Upper lobe of left lung (tissue), 4 donors: ENCODE data around the gene MIA3.

ENCODE experiments used
- CTCF ChIP-seq, 6 experiments: fragments of 450-650 bp in 4 of 6; fragments of 200-600 bp in 2 of 6; sonication (generic) in 2 of 6; IDR thresholded peaks; one replicate each; pipeline ENCODE4 v1.5.1; 2016 to 2019; ENCODE audit warnings: antibody characterized with exemption in 6 of 6
- EP300 ChIP-seq, 4 donors: sonication (generic); formaldehyde crosslinking; IDR thresholded peaks; one replicate each; pipeline ENCODE4 v1.5.1; 2017; ENCODE audit warnings: antibody characterized with exemption in 4 of 4, control low read depth in 2 of 4
- POLR2A ChIP-seq, 4 donors: fragments of 450-650 bp; IDR thresholded peaks; one replicate each; pipeline ENCODE4 v1.5.1; 2016 to 2017; ENCODE audit warnings: antibody characterized with exemption in 4 of 4, mild to moderate bottlenecking in 2 of 4
- POLR2AphosphoS5 ChIP-seq, 2 donors: sonication (generic); formaldehyde crosslinking; IDR thresholded peaks; one replicate each; pipeline ENCODE4 v1.5.1; 2017; ENCODE audit warnings: antibody characterized with exemption in 2 of 2

GRCh38 chr1:222680080-222680479, 62.2 kb downstream of the MIA3 start:
- TF ChIP-seq POLR2A (IDR thresholded peaks at IDR 0.05), result no peak
- TF ChIP-seq CTCF (IDR thresholded peaks at IDR 0.05), result no peak
- TF ChIP-seq EP300 (IDR thresholded peaks at IDR 0.05), result no peak
- TF ChIP-seq POLR2AphosphoS5 (IDR thresholded peaks at IDR 0.05), result no peak
